H1 (cell line): ENCODE measurements around the gene ENPP7. TPM values are rescaled to one million over a fixed set of nuclear protein-coding genes. Genes with fewer than 3 reads are reported as not detected.

Source experiments
- CTCF ChIA-PET: fragments of 300-600 bp; sonication (Branson Sonifier 250); formaldehyde crosslinking; loops from one replicate; lab custom pipeline; 2021; ENCODE audit not compliant: partially characterized antibody; lab: Charles Lee
- POLR2A ChIA-PET: fragments of 300-600 bp; sonication (Branson Sonifier 250); formaldehyde crosslinking; loops from one replicate; lab custom pipeline; 2021; ENCODE audit warnings: inconsistent platforms; ENCODE audit not compliant: partially characterized antibody; lab: Charles Lee
- DNase-seq, 2 experiments: peaks; one replicate each; pipeline versions ENCODE4 v3.0.0 to v3.0.0-alpha.2; 2010 to 2022; ENCODE audit warnings: low spot score in 2 of 2, low read depth in 1 of 2, mixed read lengths in 1 of 2
- FAIRE-seq: peaks from 2 replicates; lab custom pipeline; 2011; peaks lifted over from hg19 to GRCh38; lab: Jason Lieb, UNC
- H2AFZ ChIP-seq: 2 replicates; pipeline ENCODE4 v1.8.1; 2012; ENCODE audit warnings: low read length, inconsistent platforms
- H2AK5ac ChIP-seq: 2 replicates; pipeline ENCODE4 v1.6.1; 2013; ENCODE audit warnings: low read depth, low read length
- H2BK120ac ChIP-seq: replicated peaks from 2 replicates; pipeline ENCODE3; 2013; ENCODE audit warnings: low read depth, low read length, inconsistent platforms
- H2BK12ac ChIP-seq: 2 replicates; pipeline ENCODE4 v1.6.1; 2013; ENCODE audit warnings: low read depth, low read length
- H2BK15ac ChIP-seq: 2 replicates; pipeline ENCODE4 v1.6.1; 2013; ENCODE audit warnings: low read length
- H2BK20ac ChIP-seq: 2 replicates; pipeline ENCODE4 v1.6.1; 2013; ENCODE audit warnings: low read length
- H2BK5ac ChIP-seq: 2 replicates; pipeline ENCODE4 v1.6.1; 2013; ENCODE audit warnings: low read depth, low read length
- H3K14ac ChIP-seq: 2 replicates; pipeline ENCODE4 v1.6.1; 2013; ENCODE audit warnings: inconsistent platforms; ENCODE audit not compliant: insufficient read length
- H3K18ac ChIP-seq: 2 replicates; pipeline ENCODE4 v1.6.1; 2013; ENCODE audit warnings: low read length; ENCODE audit errors: extremely low read depth
- H3K23ac ChIP-seq: 2 replicates; pipeline ENCODE4 v1.6.1; 2013; ENCODE audit warnings: inconsistent platforms; ENCODE audit not compliant: insufficient read length
- H3K23me2 ChIP-seq: 2 replicates; pipeline ENCODE4 v1.6.1; 2013; ENCODE audit warnings: low read depth, low read length
- H3K27ac ChIP-seq: 2 replicates; pipeline ENCODE4 v1.6.1; 2011; ENCODE audit warnings: low read depth, low read length, inconsistent platforms
- H3K27me3 ChIP-seq, 4 experiments: replicated peaks in 1 of 4; 1 replicate in 1 of 4; 2 replicates in 3 of 4; pipeline versions ENCODE4 v1.6.1 to v1.8.1; 2011 to 2013; ENCODE audit warnings: low read length in 3 of 4, mild to moderate bottlenecking in 3 of 4, inconsistent platforms in 2 of 4, mixed read lengths in 2 of 4, moderate library complexity in 1 of 4; ENCODE audit not compliant: control insufficient read depth in 3 of 4, insufficient read depth in 3 of 4; ENCODE audit errors: extremely low read depth in 1 of 4
- H3K36me3 ChIP-seq, 4 experiments: 2 replicates each; pipeline versions ENCODE4 v1.6.1 to v1.8.1; 2011 to 2013; ENCODE audit warnings: mild to moderate bottlenecking in 4 of 4, low read length in 3 of 4, moderate library complexity in 2 of 4, control low read depth in 1 of 4, inconsistent platforms in 1 of 4; ENCODE audit not compliant: insufficient read depth in 4 of 4, control insufficient read depth in 2 of 4
- H3K4ac ChIP-seq: replicated peaks from 2 replicates; pipeline ENCODE3; 2013; ENCODE audit warnings: low read length, low read depth, mixed read lengths, inconsistent platforms; ENCODE audit not compliant: insufficient read length
- H3K4me1 ChIP-seq, 4 experiments: replicated peaks in 1 of 4; 1 replicate in 1 of 4; 2 replicates in 3 of 4; pipeline versions ENCODE4 v1.6.1 to v1.8.1; 2011 to 2013; ENCODE audit warnings: low read length in 3 of 4, inconsistent platforms in 2 of 4, mixed read lengths in 1 of 4; ENCODE audit not compliant: insufficient read depth in 4 of 4, control insufficient read depth in 3 of 4
- H3K4me2 ChIP-seq, 2 experiments: 2 replicates each; pipeline versions ENCODE4 v1.6.1 to v1.8.1; 2011 to 2013; ENCODE audit warnings: low read depth in 2 of 2, low read length in 2 of 2, control low read depth in 1 of 2, inconsistent platforms in 1 of 2, mild to moderate bottlenecking in 1 of 2; ENCODE audit not compliant: insufficient read depth in 1 of 2
- H3K4me3 ChIP-seq, 4 experiments: fragments of 200-600, 300-600 bp in 1 of 4; sonication (generic), shearing (Covaris generic), sonication (Bioruptor Twin) in 1 of 4; 2 replicates each; pipeline versions ENCODE4 v1.5.1 to v1.8.1; 2011 to 2016; ENCODE audit warnings: low read length in 4 of 4, low read depth in 3 of 4, control low read depth in 2 of 4, inconsistent platforms in 2 of 4, mild to moderate bottlenecking in 2 of 4, mixed read lengths in 1 of 4, moderate library complexity in 1 of 4; ENCODE audit not compliant: insufficient read depth in 2 of 4; ENCODE audit errors: extremely low read depth in 1 of 4
- H3K56ac ChIP-seq: replicated peaks from 2 replicates; pipeline ENCODE3; 2013; ENCODE audit warnings: low read depth, mild to moderate bottlenecking, mixed read lengths, low read length, inconsistent platforms; ENCODE audit not compliant: insufficient read length
- H3K79me1 ChIP-seq: 2 replicates; pipeline ENCODE4 v1.6.1; 2013; ENCODE audit warnings: low read depth, low read length, control low read depth
- H3K79me2 ChIP-seq, 2 experiments: 2 replicates each; pipeline versions ENCODE4 v1.6.1 to v1.8.1; 2012 to 2013; ENCODE audit warnings: low read length in 2 of 2, mild to moderate bottlenecking in 2 of 2, inconsistent platforms in 1 of 2; ENCODE audit not compliant: insufficient read depth in 2 of 2, control insufficient read depth in 1 of 2
- H3K9ac ChIP-seq, 4 experiments: replicated peaks in 1 of 4; 1 replicate in 1 of 4; 2 replicates in 3 of 4; pipeline versions ENCODE4 v1.6.1 to v1.8.1; 2011 to 2013; ENCODE audit warnings: low read depth in 3 of 4, low read length in 3 of 4, control low read depth in 2 of 4, mild to moderate bottlenecking in 2 of 4, moderate library complexity in 2 of 4, inconsistent platforms in 1 of 4; ENCODE audit errors: extremely low read depth in 1 of 4
- H3K9me3 ChIP-seq, 2 experiments: 2 replicates each; pipeline versions ENCODE4 v1.6.1 to v1.8.1; 2012 to 2013; ENCODE audit warnings: mild to moderate bottlenecking in 2 of 2, moderate library complexity in 2 of 2, control low read depth in 1 of 2, inconsistent platforms in 1 of 2, low read depth in 1 of 2, low read length in 1 of 2, mixed read lengths in 1 of 2; ENCODE audit not compliant: insufficient read depth in 2 of 2
- H4K20me1 ChIP-seq, 2 experiments: replicated peaks in 1 of 2; 2 replicates each; pipeline versions ENCODE3 to v1.8.1; 2011 to 2013; ENCODE audit warnings: inconsistent platforms in 2 of 2, low read length in 2 of 2, mild to moderate bottlenecking in 1 of 2; ENCODE audit not compliant: insufficient read depth in 2 of 2, control insufficient read depth in 1 of 2
- H4K5ac ChIP-seq: 2 replicates; pipeline ENCODE4 v1.6.1; 2013; ENCODE audit warnings: low read length, low read depth, mixed read lengths, inconsistent platforms; ENCODE audit not compliant: insufficient read length
- H4K8ac ChIP-seq: 2 replicates; pipeline ENCODE4 v1.8.0; 2013; ENCODE audit warnings: mild to moderate bottlenecking, moderate library complexity, low read length, inconsistent platforms; ENCODE audit not compliant: insufficient read depth; ENCODE audit errors: extremely low read depth
- H4K91ac ChIP-seq: replicated peaks from 2 replicates; pipeline ENCODE3; 2013; ENCODE audit warnings: low read length, mixed read lengths, inconsistent platforms; ENCODE audit not compliant: insufficient read length
- CREB1 ChIP-seq: IDR thresholded peaks from 2 replicates; pipeline ENCODE4 v1.6.1; 2012; ENCODE audit warnings: inconsistent platforms
- JUND ChIP-seq: IDR thresholded peaks from 2 replicates; pipeline ENCODE4 v1.6.1; 2011; ENCODE audit warnings: mild to moderate bottlenecking, improper control_type of control experiment, low read length
- PHF8 ChIP-seq: fragments of 200-600 bp; sonication (generic); conservative IDR thresholded peaks from 2 replicates; pipeline ENCODE4 v1.7.1; 2012; ENCODE audit warnings: low read depth, mild to moderate bottlenecking, inconsistent platforms, low read length, moderate library complexity
- POU5F1 ChIP-seq: IDR thresholded peaks from 2 replicates; pipeline ENCODE4 v1.6.1; 2011; ENCODE audit warnings: low read depth, mild to moderate bottlenecking, low read length, moderate library complexity
- RBBP5 ChIP-seq: IDR thresholded peaks from 2 replicates; pipeline ENCODE4 v1.7.1; 2012; ENCODE audit warnings: low read depth, mild to moderate bottlenecking, inconsistent platforms, low read length, moderate library complexity, borderline replicate concordance
- RFX5 ChIP-seq: IDR thresholded peaks from 2 replicates; pipeline ENCODE4 v1.6.1; 2011; ENCODE audit warnings: low read depth, low read length, improper control_type of control experiment, borderline replicate concordance
- SP4 ChIP-seq: IDR thresholded peaks from 2 replicates; pipeline ENCODE4 v1.6.1; 2012; ENCODE audit warnings: low read length, inconsistent platforms
- WGBS, 2 experiments: shearing (Covaris generic) in 1 of 2; methylation state at CpG; one replicate each; pipeline versions ENCODE4 v1.1.6 to v1.1.7; 2013 to 2015; ENCODE audit warnings: low lambda C conversion rate in 2 of 2, mixed read lengths in 2 of 2, inconsistent platforms in 1 of 2, low coverage in 1 of 2, missing lambda C conversion rate in 1 of 2; ENCODE audit not compliant: insufficient replicate concordance in 2 of 2, insufficient coverage in 1 of 2, insufficient read length in 1 of 2; ENCODE audit errors: extremely low coverage in 1 of 2, missing lambda C conversion rate in 1 of 2; 5-methylcytosine and 5-hydroxymethylcytosine counted together
- polyA plus RNA-seq, 7 experiments: library from polyadenylated mRNA; depleted of rRNA in 3 of 7; stranded (reverse) in 5 of 7; unstranded in 2 of 7; fragments of >200 nt in 5 of 7; fragments of 200-250 nt in 2 of 7; gene quantifications; 1 replicate in 5 of 7; 2 replicates in 1 of 7; 4 replicates in 1 of 7; pipeline versions ENCODE4 v1.2.1 to v1.2.3, GENCODE V29; 2011 to 2013; ENCODE audit warnings: missing spikeins in 2 of 7, mixed read lengths in 2 of 7
- total RNA-seq: library from RNA; stranded (reverse); fragmentation: NEBNext Ultra II Directional; extraction: Animal tissue kit (Norgen Biotek cat#: 25700); gene quantifications from 2 replicates; pipeline ENCODE4 v1.2.1, GENCODE V29; 2021

ENPP7 gene
- total and polyA plus RNA-seq, 2 of the 8 experiments (the other 6 are each of a cell fraction or from before 2014, with no cell fraction given), result not detected

- H2BK12ac ChIP-seq, result no peak overlapping the region
- DNase-seq (no peak), FAIRE-seq (no peak)
- H3K4ac ChIP-seq, result no peak overlapping the region
- H3K56ac ChIP-seq, result no peak overlapping the region
- 49% methylated on average over 3 of the region's 3 CpGs; no CpG with 5 or more reads in 1 of the 2 experiments for WGBS, 2 experiments
- TF ChIP-seq RBBP5 (no peak), JUND (no peak), SP4 (no peak), POU5F1 (no peak), RFX5 (no peak), PHF8 (no peak), CREB1 (no peak)
- H2BK120ac ChIP-seq, result no peak overlapping the region
- peaks cover 11% of the 10 kb centered on the region; the same call in 1 of the 2 replicates for H3K23me2 ChIP-seq
- no peak overlapping the region for H4K8ac ChIP-seq
- H3K36me3 ChIP-seq, result 0 out of 8 replicates have a peak, but pooled peaks cover 0 to 2% (median 0%) of the 10 kb centered on the region in 4 experiments
- H4K5ac ChIP-seq, result no peak overlapping the region
- H3K9me3 ChIP-seq, result no peaks in the 10 kb centered on the region
- H3K4me2 ChIP-seq, result no peak overlapping the region
- peaks cover 4 to 24% (median 15%) of the 10 kb centered on the region in 4 experiments for H3K4me1 ChIP-seq
- H4K20me1 ChIP-seq, result peaks cover 0 to 11% of the 10 kb centered on the region in 2 experiments
- H3K79me2 ChIP-seq, result no peaks in the 10 kb centered on the region
- no peaks in the 10 kb centered on the region for H3K79me1 ChIP-seq
- no peak overlapping the region for H2BK5ac ChIP-seq
- no peak overlapping the region for H4K91ac ChIP-seq
- H2BK20ac ChIP-seq, result no peak overlapping the region
- no peak overlapping the region for H3K9ac ChIP-seq
- H3K4me3 ChIP-seq, result no peak overlapping the region
- no peak overlapping the region for H2AFZ ChIP-seq
- no peak overlapping the region for H3K27ac ChIP-seq
- ChIA-PET CTCF (interaction anchor here (0.8 to 1.3 kb wide), 5 partner anchors 28 to 174 kb away, joined by 3 to 6 read pairs (median 4); no protein-coding TSS in a partner anchor), POLR2A (interaction anchor here (0.7 to 1.1 kb wide), 4 partner anchors 9 to 36 kb away, joined by 3 read pairs; no protein-coding TSS in a partner anchor)
- no peak overlapping the region for H3K23ac ChIP-seq
- H3K14ac ChIP-seq, result no peak overlapping the region
- H3K18ac ChIP-seq, result no peak overlapping the region
- H2AK5ac ChIP-seq, result no peak overlapping the region
- H2BK15ac ChIP-seq, result no peak overlapping the region
- H3K27me3 ChIP-seq, result peaks cover 19 to 39% (median 34%) of the 10 kb centered on the region in 4 experiments
These were observed 18.5 kb downstream of the ENPP7 start for GRCh38 chr17:79749156-79749815.
